Lung (tissue), 12 donors: ENCODE measurements around the gene NEURL4. TPM values are rescaled to one million over a fixed set of nuclear protein-coding genes. Genes with fewer than 3 reads are reported as not detected.
A peak's percentile ranks its signal among the peaks of the same experiment; 100 is the strongest.

ENCODE experiments used
- ATAC-seq: fragments of 200-7000 bp; cut with Tn5 transposase; one replicate; pipeline ENCODE4 v1.9.1; 2020; ENCODE audit warnings: moderate number of reproducible peaks; ENCODE audit not compliant: insufficient read depth, low FRiP score
- DNase-seq, 3 donors: peaks; one replicate each; pipeline ENCODE4 v3.0.0-alpha.2; 2013 to 2017
- H3K27ac ChIP-seq, 2 donors: one replicate each; pipeline ENCODE4 v1.5.1; 2013; ENCODE audit warnings: mild to moderate bottlenecking in 2 of 2, moderate library complexity in 2 of 2, control low read depth in 1 of 2, inconsistent platforms in 1 of 2, low read depth in 1 of 2, low read length in 1 of 2
- H3K27me3 ChIP-seq, 3 donors: one replicate each; pipeline ENCODE4 v1.5.1; 2013; ENCODE audit warnings: low read length in 2 of 3; ENCODE audit not compliant: control insufficient read depth in 3 of 3, insufficient read depth in 3 of 3
- H3K36me3 ChIP-seq, 4 donors: one replicate each; pipeline ENCODE4 v1.5.1; 2013; ENCODE audit warnings: low read length in 4 of 4, mild to moderate bottlenecking in 1 of 4, moderate library complexity in 1 of 4; ENCODE audit not compliant: control insufficient read depth in 4 of 4, insufficient read depth in 4 of 4
- H3K4me1 ChIP-seq, 5 donors: one replicate each; pipeline ENCODE4 v1.5.1; 2013; ENCODE audit warnings: low read length in 5 of 5, mild to moderate bottlenecking in 2 of 5, moderate library complexity in 1 of 5; ENCODE audit not compliant: control insufficient read depth in 5 of 5, insufficient read depth in 5 of 5
- H3K4me3 ChIP-seq: one replicate; pipeline ENCODE4 v1.5.1; 2013; ENCODE audit warnings: mild to moderate bottlenecking, control low read depth, moderate library complexity
- H3K9ac ChIP-seq, 2 donors: one replicate each; pipeline ENCODE4 v1.5.1; 2013; ENCODE audit warnings: low read length in 2 of 2, control low read depth in 1 of 2; ENCODE audit not compliant: insufficient read depth in 1 of 2
- H3K9me3 ChIP-seq, 4 donors: one replicate each; pipeline ENCODE4 v1.5.1; 2013; ENCODE audit warnings: low read length in 3 of 4, mild to moderate bottlenecking in 1 of 4, moderate library complexity in 1 of 4; ENCODE audit not compliant: control insufficient read depth in 4 of 4, insufficient read depth in 3 of 4
- CTCF ChIP-seq: IDR thresholded peaks from 2 replicates; pipeline ENCODE4 v1.5.1; 2012; ENCODE audit warnings: mild to moderate bottlenecking; ENCODE audit errors: control extremely low read depth, extremely low read depth
- WGBS, 2 donors: extraction: QIAGEN DNeasy Blood & Tissue Kit; methylation state at CpG; one replicate each; pipeline ENCODE4 v1.1.7; 2013; 5-methylcytosine and 5-hydroxymethylcytosine counted together
- polyA plus RNA-seq, 2 donors: library from polyadenylated mRNA; stranded (reverse); fragments of 200-250 nt; gene quantifications; one replicate each; pipeline ENCODE4 v1.2.1, GENCODE V29; 2013
- total RNA-seq, 2 donors: library from RNA; depleted of rRNA in 1 of 2; stranded (reverse); fragments of >200 nt in 1 of 2; gene quantifications; one replicate each; pipeline ENCODE4 v1.2.1, GENCODE V29; 2014 to 2021
- donor health status: control.
- donor health status: control.
- donor health status: Bipolar disorder and iron deficiency.
- donor health status: healthy.
- donor health status: DM: yes; HTN: yes; CAD: no.

The NEURL4 gene
- total and polyA plus RNA-seq, 4 donors: 17.3 to 33.9 (median 24.3) TPM

- peak within 1 kb of the TSS; percentile 51 to 75 for H3K9ac ChIP-seq
- H3K4me3 ChIP-seq: peak within 1 kb of the TSS; percentile 89
- H3K36me3 ChIP-seq: peaks cover 17 to 22% (median 19%) of the 10 kb centered on the region in 4 donors
- peaks cover 0 to 17% (median 8%) of the 10 kb centered on the region in 5 donors for H3K4me1 ChIP-seq
- TF ChIP-seq CTCF: no peak
- ATAC-seq (peak; percentile 82), DNase-seq (peak; percentile 100)
- peaks cover 0 to 2% (median 0%) of the 10 kb centered on the region in 4 donors for H3K9me3 ChIP-seq
- H3K27me3 ChIP-seq: no peaks in the 10 kb centered on the region
- 0% methylated on average over 52 to 64 of the region's 64 CpGs for WGBS, 2 donors
- peak within 1 kb of the TSS; percentile 95 to 99 for H3K27ac ChIP-seq
Measured at GRCh38 chr17:7306911-7307685, 22.0 kb downstream of the NEURL4 start, which contains the start of gene EIF5A. TSS of gene EIF5A (plus strand) at chr17:7307628. CDS start at chr17:7309636, 2,008 bp downstream.

- no peak for TF ChIP-seq CTCF
- ATAC-seq (no peak), DNase-seq (no peak)
- Histone ChIP-seq H3K4me1 (peaks cover 0 to 8% (median 2%) of the 10 kb centered on the region in 5 donors), H3K9ac (no peak overlapping the region), H3K9me3 (no peaks in the 10 kb centered on the region), H3K36me3 (no peaks in the 10 kb centered on the region), H3K27me3 (no peaks in the 10 kb centered on the region), H3K27ac (no peak overlapping the region), H3K4me3 (no peak overlapping the region)
- WGBS, 2 donors: 95 to 97% methylated on average over 7 of the region's 7 CpGs
Measured at GRCh38 chr17:7304179-7304578, 25.0 kb downstream of the NEURL4 start.

GRCh38 chr17:7296189-7296861 lies 32.8 kb downstream of the NEURL4 start:
- Histone ChIP-seq H3K9me3 (no peaks in the 10 kb centered on the region), H3K27ac (peak overlapping the region in 1 of 2 donors; percentile 71), H3K4me3 (no peak overlapping the region), H3K9ac (no peak overlapping the region), H3K4me1 (peaks cover 2 to 14% (median 11%) of the 10 kb centered on the region in 5 donors), H3K36me3 (no peaks in the 10 kb centered on the region), H3K27me3 (peaks cover 0 to 36% (median 22%) of the 10 kb centered on the region in 3 donors)
- WGBS, 2 donors: 4 to 5% methylated on average over 50 to 51 of the region's 51 CpGs
- TF ChIP-seq CTCF: peak; percentile 96
- ATAC-seq: peak; percentile 86
- peak; percentile 74 to 86 (median 83) for DNase-seq
